SH-SY5Y (cell line): ENCODE measurements around the gene THRB.

Experiments used
- GATA2 ChIP-seq: IDR thresholded peaks from 2 replicates; pipeline ENCODE4 v1.6.1; 2011; ENCODE audit warnings: mild to moderate bottlenecking, low read depth, low read length
- GATA3 ChIP-seq: IDR thresholded peaks from 2 replicates; pipeline ENCODE4 v1.6.1; 2011; ENCODE audit warnings: low read depth, mild to moderate bottlenecking, low read length, moderate library complexity

THRB gene

GRCh38 chr3:24504772-24505171 lies 10.1 kb upstream of the THRB start:
- TF ChIP-seq GATA3 (no peak), GATA2 (no peak)

DNA sequence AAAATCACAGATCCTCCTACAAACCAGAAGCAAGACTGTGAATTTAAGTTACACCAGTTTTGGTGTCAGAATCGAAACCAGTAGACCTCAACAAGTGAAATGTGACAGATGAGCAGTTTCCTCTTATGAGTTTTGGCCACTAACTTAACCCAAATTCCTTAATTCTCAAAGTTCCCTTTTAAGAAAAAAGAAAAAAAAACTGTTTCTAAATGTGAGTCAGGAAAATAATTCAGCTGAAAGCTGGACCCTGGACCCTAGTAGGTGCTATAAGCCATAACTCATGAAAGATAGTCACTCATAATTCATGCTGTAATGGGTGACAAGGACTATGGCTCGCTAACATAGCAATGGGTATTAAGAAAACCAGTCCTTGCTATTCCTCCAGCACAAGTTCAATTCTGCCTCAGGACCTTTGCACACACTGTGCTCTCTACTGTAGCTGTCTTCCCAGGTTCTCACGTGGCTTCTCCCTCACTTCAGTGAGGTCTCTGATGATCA lies 9.0 kb upstream of the THRB start:
- no peak for TF ChIP-seq GATA2
- TF ChIP-seq GATA3: no peak

DNA sequence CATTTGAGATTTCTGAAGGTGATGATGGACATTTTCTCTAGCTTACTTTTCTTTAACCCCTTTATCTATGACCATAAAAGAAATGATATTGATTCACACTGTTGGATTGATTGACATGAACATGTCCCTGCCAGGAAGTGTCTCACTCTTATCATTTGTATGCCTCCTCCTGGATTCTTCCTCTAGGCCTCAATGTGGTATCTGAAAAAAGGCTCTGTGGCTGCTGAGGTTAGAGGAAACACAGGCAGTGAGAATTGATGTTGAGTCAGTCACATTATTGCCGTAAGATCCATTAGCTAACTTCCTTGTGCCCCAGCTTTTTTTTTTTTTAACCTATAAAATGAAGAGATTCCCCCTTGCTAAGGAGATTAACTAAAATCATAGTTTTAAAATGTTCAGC lies 8.0 kb upstream of the THRB start:
- TF ChIP-seq GATA3 (no peak), GATA2 (no peak)

GRCh38 chr3:24500806-24501205 lies 6.2 kb upstream of the THRB start:
- no peak for TF ChIP-seq GATA3
- TF ChIP-seq GATA2: no peak

DNA sequence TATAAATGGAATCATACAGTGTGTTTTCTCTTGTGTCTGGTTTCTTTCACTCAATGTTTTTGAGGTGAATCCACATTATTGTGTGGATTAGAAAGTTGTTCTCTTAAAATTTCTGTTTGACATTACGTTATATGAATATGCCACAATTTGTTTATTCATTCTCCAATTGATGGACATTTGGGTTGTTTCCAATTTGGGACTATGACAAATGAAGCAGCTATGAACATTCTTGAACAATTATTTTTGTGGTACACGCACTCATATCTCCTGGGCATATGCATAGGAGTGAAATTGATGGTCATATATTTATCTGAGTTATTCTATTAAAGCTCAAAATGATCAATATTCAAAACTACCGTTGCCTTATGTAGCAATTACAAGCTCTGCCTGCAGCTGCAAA lies 5.3 kb upstream of the THRB start:
- TF ChIP-seq GATA2 (no peak), GATA3 (no peak)

- TF ChIP-seq GATA3: no peak
- TF ChIP-seq GATA2: no peak
Observed at GRCh38 chr3:24498796-24499195, 4.1 kb upstream of the THRB start.

DNA sequence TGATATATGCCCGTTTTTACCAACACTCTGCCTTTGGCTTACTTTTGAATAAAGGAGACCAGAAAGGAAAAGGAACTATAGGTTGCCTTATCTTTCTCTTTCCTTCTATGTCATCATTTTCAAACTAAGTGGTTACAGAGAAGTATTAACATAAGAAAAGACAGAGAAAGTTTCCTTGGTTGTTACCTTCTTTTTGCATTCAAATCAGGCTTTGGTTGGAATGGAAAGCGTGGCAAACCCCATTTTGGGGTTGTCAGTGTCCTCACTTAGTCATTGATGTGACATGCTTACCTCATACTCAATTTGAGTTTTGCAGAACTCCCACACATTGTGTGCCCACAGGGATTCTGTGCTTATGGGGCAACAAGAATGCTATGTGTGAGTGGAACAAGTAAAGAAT lies 3.7 kb upstream of the THRB start:
- no peak for TF ChIP-seq GATA3
- TF ChIP-seq GATA2: no peak

- TF ChIP-seq GATA3: no peak
- TF ChIP-seq GATA2: no peak
Observed at GRCh38 chr3:24497942-24498341, 3.3 kb upstream of the THRB start.

DNA sequence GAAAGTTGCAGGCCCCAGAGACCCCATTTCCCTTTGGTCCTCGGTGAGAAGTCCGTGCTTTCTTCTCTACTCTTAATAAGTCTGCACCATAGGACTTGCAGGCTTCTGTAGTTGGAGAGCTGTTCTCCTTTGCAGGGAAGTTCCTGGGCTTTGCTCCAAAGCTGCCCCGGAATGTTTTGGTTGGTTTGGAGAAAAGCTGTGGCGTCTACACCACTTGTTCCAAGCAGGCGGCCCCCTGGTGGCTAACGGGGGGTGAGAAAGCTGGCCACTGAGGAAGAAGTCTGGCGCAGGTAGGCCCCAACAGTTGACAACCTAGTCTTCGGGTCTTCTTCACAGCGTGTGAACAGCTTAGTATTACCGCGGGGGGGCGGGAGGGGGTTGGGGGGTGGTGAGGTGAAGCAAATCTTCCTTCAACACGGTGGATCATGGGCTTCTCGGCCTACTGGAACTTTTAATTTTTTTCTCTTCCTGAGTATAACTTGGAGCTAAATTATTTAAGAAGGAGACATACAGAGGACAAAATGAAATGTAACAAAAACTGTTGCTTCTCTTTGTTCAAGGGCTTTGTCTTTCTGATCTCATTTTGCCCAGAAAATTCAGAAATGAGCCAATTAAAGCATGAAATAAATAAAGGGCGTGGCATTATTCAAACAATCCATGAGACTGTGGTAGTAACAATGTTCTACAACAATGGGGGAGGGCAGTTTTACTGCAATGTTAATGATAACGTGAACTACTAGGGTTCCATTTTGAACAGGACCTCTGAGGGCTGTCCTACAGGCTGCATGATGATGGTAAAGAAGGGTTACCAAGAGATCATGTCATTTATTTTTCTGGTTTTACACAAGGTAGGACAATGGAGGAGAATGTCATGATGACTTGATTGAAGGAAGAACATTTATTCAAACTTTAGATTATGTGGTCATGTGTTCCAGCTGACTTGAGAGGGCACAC lies 2.2 kb upstream of the THRB start:
- TF ChIP-seq GATA3 (no peak), GATA2 (no peak)

DNA sequence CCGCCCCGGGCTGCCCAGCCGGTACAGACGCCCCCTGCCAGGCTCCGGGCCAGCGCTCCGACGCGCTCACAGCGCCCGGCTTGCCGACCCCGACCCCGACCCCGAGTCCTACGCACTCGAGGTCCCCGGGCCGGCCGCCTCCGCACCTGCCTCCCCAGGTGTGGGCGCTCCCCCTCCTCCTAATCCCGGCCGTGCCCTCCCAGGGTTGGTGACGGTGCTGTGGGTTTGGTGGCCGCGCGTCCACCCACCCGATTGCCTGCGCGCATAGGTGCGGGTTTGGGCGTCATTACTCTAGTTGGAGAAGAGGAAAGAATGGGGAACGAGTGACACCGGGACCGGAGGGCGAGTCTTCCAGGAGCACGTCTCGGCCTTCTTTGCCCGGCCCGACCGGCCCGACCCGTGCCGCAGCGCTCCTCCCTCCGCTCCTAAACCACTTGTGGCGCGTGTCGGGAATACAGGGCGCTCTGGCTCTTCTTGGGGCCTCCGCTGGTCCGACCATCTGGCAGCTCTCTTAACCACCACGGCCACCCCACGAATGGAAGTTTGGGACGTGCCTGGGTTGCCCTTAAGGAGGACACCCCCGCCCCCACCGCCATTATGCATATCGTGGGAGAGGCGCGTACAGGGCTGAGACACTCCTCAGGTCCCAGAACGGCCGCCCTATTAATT lies 810 bp upstream of the THRB start:
- TF ChIP-seq GATA2 (no peak), GATA3 (no peak)

DNA sequence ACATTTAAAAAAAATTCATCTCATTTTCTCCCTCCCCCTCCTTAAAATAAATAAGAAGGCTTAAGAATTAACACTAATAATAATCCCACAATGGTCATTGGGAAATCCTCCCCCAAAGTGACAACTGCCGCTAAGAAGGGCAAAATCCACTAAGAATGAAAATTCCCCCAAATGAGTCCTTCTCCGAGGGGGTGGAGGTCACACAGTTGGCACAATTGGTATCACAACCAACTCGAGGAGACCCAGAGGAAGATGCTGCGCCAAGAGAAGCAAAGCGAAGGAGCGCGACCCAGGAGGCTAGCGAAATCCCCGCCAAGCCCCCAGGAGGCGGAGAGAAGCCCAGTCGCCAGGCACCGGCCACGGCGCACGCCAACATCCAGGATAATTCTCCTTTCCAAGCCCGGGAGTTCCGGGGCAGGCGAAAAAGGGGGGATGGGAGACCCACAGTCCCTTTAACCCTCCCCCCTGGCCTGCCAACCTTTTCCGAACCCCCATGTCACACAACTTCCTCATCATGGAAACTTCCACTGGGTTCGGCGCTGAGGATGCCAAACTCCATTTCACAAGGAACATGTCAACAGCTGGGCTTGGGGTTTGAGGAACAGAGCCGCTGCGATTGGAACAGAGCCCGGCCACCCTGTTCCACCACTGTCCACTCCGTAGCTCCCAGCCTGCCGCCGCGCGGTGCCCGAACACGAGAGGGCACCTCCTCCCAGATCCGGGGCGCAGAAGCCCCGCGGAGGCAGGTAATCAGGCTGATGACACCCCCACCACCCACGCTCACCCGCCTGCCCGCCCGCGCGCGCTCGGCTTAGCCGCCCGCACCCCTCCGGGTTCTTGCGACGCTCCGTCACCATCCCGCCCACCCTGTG lies 668 bp downstream of the THRB start:
- TF ChIP-seq GATA3 (no peak), GATA2 (no peak)

DNA sequence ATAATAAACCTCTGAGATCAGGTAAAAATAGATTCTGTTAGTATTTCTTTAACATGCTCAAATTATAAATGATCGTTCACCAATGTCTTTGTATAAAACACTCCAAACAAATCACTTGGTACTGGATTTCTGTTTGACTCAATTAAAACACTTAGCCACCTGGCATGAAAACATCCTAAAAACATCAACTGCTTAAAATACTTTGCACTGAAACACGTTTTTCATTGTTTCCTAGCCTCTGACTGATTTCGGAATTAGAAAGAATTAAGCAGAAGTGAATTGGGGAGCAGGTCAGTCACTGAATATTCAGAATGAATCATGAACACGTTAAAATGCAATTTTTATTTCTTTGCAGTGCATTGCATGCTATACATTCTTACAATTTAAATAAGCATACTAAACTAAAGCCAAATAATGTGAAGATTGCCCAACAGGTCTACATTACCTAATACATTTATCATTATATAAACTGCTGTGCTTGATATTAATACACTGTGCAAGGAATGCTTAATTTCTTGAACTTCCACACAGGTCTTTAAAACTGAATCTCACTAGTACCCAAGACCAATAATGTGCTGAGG lies 1.6 kb downstream of the THRB start:
- no peak for TF ChIP-seq GATA3
- TF ChIP-seq GATA2: no peak

- no peak for TF ChIP-seq GATA2
- no peak for TF ChIP-seq GATA3
Observed at GRCh38 chr3:24490151-24490550, 4.5 kb downstream of the THRB start.
